ENCODE data around the gene IL13RA2. TPM values are rescaled to one million over a fixed set of nuclear protein-coding genes. Genes with fewer than 3 reads are reported as not detected.

IL13RA2 gene
- under 1 TPM; 0.07 to 0.08 TPM for polyA plus RNA-seq

GRCh38 chrX:115017455-115017854, at the start of gene IL13RA2:
Gene IL13RA2 (minus strand): TSS chrX:115017616. CDS start chrX:115017269, 347 bp downstream.
- no peak within 1 kb of the TSS for H3K4me3 ChIP-seq (ENCODE audit: low read depth in 1 of 2, low read length in 2 of 2)
- no peak within 1 kb of the TSS for H3K27ac ChIP-seq (ENCODE audit: low read depth in 2 of 2, low read length in 1 of 2)
- H3K27me3 ChIP-seq (ENCODE audit: control insufficient read depth in 1 of 2, insufficient read depth in 2 of 2, low read length in 2 of 2), result no peaks in the 10 kb centered on the region
- no peaks in the 10 kb centered on the region for H3K4me1 ChIP-seq (ENCODE audit: control insufficient read depth in 2 of 2, insufficient read depth in 2 of 2, low read length in 1 of 2)
- no peaks in the 10 kb centered on the region for H3K36me3 ChIP-seq (ENCODE audit: control insufficient read depth in 2 of 2, insufficient read depth in 2 of 2, low read length in 1 of 2)
- WGBS, 2 donors, result 75 to 87% methylated on average over 11 of the region's 11 CpGs
- H3K9me3 ChIP-seq (ENCODE audit: control insufficient read depth in 2 of 2, insufficient read depth in 1 of 2, low read depth in 1 of 2, low read length in 1 of 2), result no peaks in the 10 kb centered on the region

- no peak overlapping the region for H3K27ac ChIP-seq (ENCODE audit: low read depth in 2 of 2, low read length in 1 of 2)
- H3K27me3 ChIP-seq (ENCODE audit: control insufficient read depth in 1 of 2, insufficient read depth in 2 of 2, low read length in 2 of 2), result peaks cover 0 to 21% of the 10 kb centered on the region in 2 donors
- H3K36me3 ChIP-seq (ENCODE audit: control insufficient read depth in 2 of 2, insufficient read depth in 2 of 2, low read length in 1 of 2), result no peaks in the 10 kb centered on the region
- H3K4me1 ChIP-seq (ENCODE audit: control insufficient read depth in 2 of 2, insufficient read depth in 2 of 2, low read length in 1 of 2), result peaks cover 0 to 2% of the 10 kb centered on the region in 2 donors
- H3K9me3 ChIP-seq (ENCODE audit: control insufficient read depth in 2 of 2, insufficient read depth in 1 of 2, low read depth in 1 of 2, low read length in 1 of 2), result no peaks in the 10 kb centered on the region
- no peak overlapping the region for H3K4me3 ChIP-seq (ENCODE audit: low read depth in 1 of 2, low read length in 2 of 2)
These were observed 47.9 kb upstream of the IL13RA2 start for GRCh38 chrX:115065304-115065703.

- 27 to 38% methylated on average over 2 of the region's 2 CpGs for WGBS, 2 donors
These were observed 42.6 kb upstream of the IL13RA2 start for GRCh38 chrX:115060013-115060412.

GRCh38 chrX:115058276-115058675, 40.9 kb upstream of the IL13RA2 start:
- Histone ChIP-seq H3K27me3 (ENCODE audit: control insufficient read depth in 1 of 2, insufficient read depth in 2 of 2, low read length in 2 of 2) (peaks cover 0 to 14% of the 10 kb centered on the region in 2 donors), H3K4me1 (ENCODE audit: control insufficient read depth in 2 of 2, insufficient read depth in 2 of 2, low read length in 1 of 2) (no peaks in the 10 kb centered on the region), H3K36me3 (ENCODE audit: control insufficient read depth in 2 of 2, insufficient read depth in 2 of 2, low read length in 1 of 2) (no peaks in the 10 kb centered on the region), H3K4me3 (ENCODE audit: low read depth in 1 of 2, low read length in 2 of 2) (no peak overlapping the region), H3K9me3 (ENCODE audit: control insufficient read depth in 2 of 2, insufficient read depth in 1 of 2, low read depth in 1 of 2, low read length in 1 of 2) (no peaks in the 10 kb centered on the region), H3K27ac (ENCODE audit: low read depth in 2 of 2, low read length in 1 of 2) (no peak overlapping the region)
- WGBS, 2 donors, result 33 to 53% methylated on average over 3 of the region's 3 CpGs

More at GRCh38 chrX:115060013-115060412, 42.6 kb upstream of the IL13RA2 start:
- no peaks in the 10 kb centered on the region for H3K36me3 ChIP-seq (ENCODE audit: control insufficient read depth in 2 of 2, insufficient read depth in 2 of 2, low read length in 1 of 2)
- H3K27ac ChIP-seq (ENCODE audit: low read depth in 2 of 2, low read length in 1 of 2), result no peak overlapping the region
- no peaks in the 10 kb centered on the region for H3K4me1 ChIP-seq (ENCODE audit: control insufficient read depth in 2 of 2, insufficient read depth in 2 of 2, low read length in 1 of 2)
- H3K27me3 ChIP-seq (ENCODE audit: control insufficient read depth in 1 of 2, insufficient read depth in 2 of 2, low read length in 2 of 2), result peaks cover 0 to 11% of the 10 kb centered on the region in 2 donors
- H3K4me3 ChIP-seq (ENCODE audit: low read depth in 1 of 2, low read length in 2 of 2), result no peak overlapping the region
- H3K9me3 ChIP-seq (ENCODE audit: control insufficient read depth in 2 of 2, insufficient read depth in 1 of 2, low read depth in 1 of 2, low read length in 1 of 2), result no peaks in the 10 kb centered on the region

- no peak overlapping the region for H3K4me3 ChIP-seq (ENCODE audit: low read depth in 1 of 2, low read length in 2 of 2)
- no peak overlapping the region for H3K27ac ChIP-seq (ENCODE audit: low read depth in 2 of 2, low read length in 1 of 2)
- H3K4me1 ChIP-seq (ENCODE audit: control insufficient read depth in 2 of 2, insufficient read depth in 2 of 2, low read length in 1 of 2), result no peaks in the 10 kb centered on the region
- WGBS, 2 donors, result 60 to 65% methylated on average over 3 of the region's 3 CpGs
- peaks cover 0 to 6% of the 10 kb centered on the region in 2 donors for H3K27me3 ChIP-seq (ENCODE audit: control insufficient read depth in 1 of 2, insufficient read depth in 2 of 2, low read length in 2 of 2)
- H3K9me3 ChIP-seq (ENCODE audit: control insufficient read depth in 2 of 2, insufficient read depth in 1 of 2, low read depth in 1 of 2, low read length in 1 of 2), result no peaks in the 10 kb centered on the region
- H3K36me3 ChIP-seq (ENCODE audit: control insufficient read depth in 2 of 2, insufficient read depth in 2 of 2, low read length in 1 of 2), result no peaks in the 10 kb centered on the region
These were observed 37.5 kb upstream of the IL13RA2 start for GRCh38 chrX:115054876-115055275.

GRCh38 chrX:115053223-115053622, 35.8 kb upstream of the IL13RA2 start:
- Histone ChIP-seq H3K4me3 (ENCODE audit: low read depth in 1 of 2, low read length in 2 of 2) (no peak overlapping the region), H3K27ac (ENCODE audit: low read depth in 2 of 2, low read length in 1 of 2) (no peak overlapping the region), H3K9me3 (ENCODE audit: control insufficient read depth in 2 of 2, insufficient read depth in 1 of 2, low read depth in 1 of 2, low read length in 1 of 2) (no peaks in the 10 kb centered on the region), H3K4me1 (ENCODE audit: control insufficient read depth in 2 of 2, insufficient read depth in 2 of 2, low read length in 1 of 2) (no peaks in the 10 kb centered on the region), H3K27me3 (ENCODE audit: control insufficient read depth in 1 of 2, insufficient read depth in 2 of 2, low read length in 2 of 2) (peaks cover 0 to 6% of the 10 kb centered on the region in 2 donors), H3K36me3 (ENCODE audit: control insufficient read depth in 2 of 2, insufficient read depth in 2 of 2, low read length in 1 of 2) (no peaks in the 10 kb centered on the region)
- WGBS, 2 donors, result 39 to 53% methylated on average over 1 of the region's 1 CpG

- no peaks in the 10 kb centered on the region for H3K4me1 ChIP-seq (ENCODE audit: control insufficient read depth in 2 of 2, insufficient read depth in 2 of 2, low read length in 1 of 2)
- no peaks in the 10 kb centered on the region for H3K27me3 ChIP-seq (ENCODE audit: control insufficient read depth in 1 of 2, insufficient read depth in 2 of 2, low read length in 2 of 2)
- no peaks in the 10 kb centered on the region for H3K36me3 ChIP-seq (ENCODE audit: control insufficient read depth in 2 of 2, insufficient read depth in 2 of 2, low read length in 1 of 2)
- H3K9me3 ChIP-seq (ENCODE audit: control insufficient read depth in 2 of 2, insufficient read depth in 1 of 2, low read depth in 1 of 2, low read length in 1 of 2), result no peaks in the 10 kb centered on the region
- H3K4me3 ChIP-seq (ENCODE audit: low read depth in 1 of 2, low read length in 2 of 2), result no peak overlapping the region
- no peak overlapping the region for H3K27ac ChIP-seq (ENCODE audit: low read depth in 2 of 2, low read length in 1 of 2)
These were observed 30.3 kb upstream of the IL13RA2 start for GRCh38 chrX:115047715-115048114.

GRCh38 chrX:115047181-115047580, 29.8 kb upstream of the IL13RA2 start:
- no peaks in the 10 kb centered on the region for H3K4me1 ChIP-seq (ENCODE audit: control insufficient read depth in 2 of 2, insufficient read depth in 2 of 2, low read length in 1 of 2)
- no peaks in the 10 kb centered on the region for H3K36me3 ChIP-seq (ENCODE audit: control insufficient read depth in 2 of 2, insufficient read depth in 2 of 2, low read length in 1 of 2)
- no peak overlapping the region for H3K27ac ChIP-seq (ENCODE audit: low read depth in 2 of 2, low read length in 1 of 2)
- H3K27me3 ChIP-seq (ENCODE audit: control insufficient read depth in 1 of 2, insufficient read depth in 2 of 2, low read length in 2 of 2), result no peaks in the 10 kb centered on the region
- no peaks in the 10 kb centered on the region for H3K9me3 ChIP-seq (ENCODE audit: control insufficient read depth in 2 of 2, insufficient read depth in 1 of 2, low read depth in 1 of 2, low read length in 1 of 2)
- no peak overlapping the region for H3K4me3 ChIP-seq (ENCODE audit: low read depth in 1 of 2, low read length in 2 of 2)

- Histone ChIP-seq H3K9me3 (ENCODE audit: control insufficient read depth in 2 of 2, insufficient read depth in 1 of 2, low read depth in 1 of 2, low read length in 1 of 2) (no peaks in the 10 kb centered on the region), H3K4me1 (ENCODE audit: control insufficient read depth in 2 of 2, insufficient read depth in 2 of 2, low read length in 1 of 2) (no peaks in the 10 kb centered on the region), H3K27me3 (ENCODE audit: control insufficient read depth in 1 of 2, insufficient read depth in 2 of 2, low read length in 2 of 2) (peaks cover 0 to 4% of the 10 kb centered on the region in 2 donors), H3K4me3 (ENCODE audit: low read depth in 1 of 2, low read length in 2 of 2) (no peak overlapping the region), H3K36me3 (ENCODE audit: control insufficient read depth in 2 of 2, insufficient read depth in 2 of 2, low read length in 1 of 2) (no peaks in the 10 kb centered on the region), H3K27ac (ENCODE audit: low read depth in 2 of 2, low read length in 1 of 2) (no peak overlapping the region)
- 75 to 95% methylated on average over 4 of the region's 4 CpGs for WGBS, 2 donors
These were observed 23.0 kb upstream of the IL13RA2 start for GRCh38 chrX:115040417-115040816.

- H3K27me3 ChIP-seq (ENCODE audit: control insufficient read depth in 1 of 2, insufficient read depth in 2 of 2, low read length in 2 of 2), result peaks cover 0 to 7% of the 10 kb centered on the region in 2 donors
These were observed 21.0 kb upstream of the IL13RA2 start for GRCh38 chrX:115038406-115038805.

More at GRCh38 chrX:115038406-115038805, 21.0 kb upstream of the IL13RA2 start:
- Histone ChIP-seq H3K27ac (ENCODE audit: low read depth in 2 of 2, low read length in 1 of 2) (no peak overlapping the region), H3K4me3 (ENCODE audit: low read depth in 1 of 2, low read length in 2 of 2) (no peak overlapping the region), H3K9me3 (ENCODE audit: control insufficient read depth in 2 of 2, insufficient read depth in 1 of 2, low read depth in 1 of 2, low read length in 1 of 2) (no peaks in the 10 kb centered on the region), H3K4me1 (ENCODE audit: control insufficient read depth in 2 of 2, insufficient read depth in 2 of 2, low read length in 1 of 2) (no peaks in the 10 kb centered on the region), H3K36me3 (ENCODE audit: control insufficient read depth in 2 of 2, insufficient read depth in 2 of 2, low read length in 1 of 2) (no peaks in the 10 kb centered on the region)
- WGBS, 2 donors, result 62 to 69% methylated on average over 1 of the region's 1 CpG
